Upper lobe of right lung (tissue), 1 donor: ENCODE measurements around the gene DMWD. TPM values are rescaled to one million over a fixed set of nuclear protein-coding genes. Genes with fewer than 3 reads are reported as not detected.
A peak's percentile ranks its signal among the peaks of the same experiment; 100 is the strongest.

Experiments
- ATAC-seq: fragments of 200-7000 bp; cut with Tn5 transposase; one replicate; pipeline ENCODE4 v1.9.1; 2020; ENCODE audit warnings: mild to moderate bottlenecking, moderate library complexity
- DNase-seq: peaks from one replicate; pipeline ENCODE4 v3.0.0-alpha.2; 2020
- H3K27ac ChIP-seq: fragments of 200-600 bp; one replicate; pipeline ENCODE4 v1.8.0; 2022
- H3K27me3 ChIP-seq: fragments of 200-600 bp; one replicate; pipeline ENCODE4 v1.8.0; 2022; ENCODE audit warnings: mild to moderate bottlenecking
- H3K36me3 ChIP-seq: fragments of 200-600 bp; one replicate; pipeline ENCODE4 v1.8.0; 2022
- H3K4me1 ChIP-seq: fragments of 200-600 bp; one replicate; pipeline ENCODE4 v1.8.0; 2022
- H3K4me3 ChIP-seq: fragments of 200-600 bp; one replicate; pipeline ENCODE4 v1.8.0; 2022; ENCODE audit warnings: mild to moderate bottlenecking
- H3K9me3 ChIP-seq: fragments of 200-600 bp; one replicate; pipeline ENCODE4 v1.8.0; 2022
- intact Hi-C: fragments of 100-400 bp; cut with DNase I; formaldehyde crosslinking; loops from one replicate; pipeline ENCODE4 v1.11.0; 2022
- long read RNA-seq: library from polyadenylated mRNA; unstranded; transcript quantifications from one replicate; pipeline ENCODE4 v2.0.0, GENCODE V29; 2021
- total RNA-seq: library from RNA; stranded (reverse); fragmentation: NEBNext Ultra II Directional; extraction: Animal tissue kit (Norgen Biotek cat#: 25700); gene quantifications from one replicate; pipeline ENCODE4 v1.2.1, GENCODE V29; 2021
- TF ChIP-seq, protein P1 (sequence below): fragments of 200-600 bp; IDR thresholded peaks from one replicate; pipeline ENCODE4 v1.8.0; 2022; ENCODE audit warnings: antibody characterized with exemption
- donor health status: DM: no; HTN: yes; CAD: no; lungs with severe emphysema.

Gene DMWD, protein sequence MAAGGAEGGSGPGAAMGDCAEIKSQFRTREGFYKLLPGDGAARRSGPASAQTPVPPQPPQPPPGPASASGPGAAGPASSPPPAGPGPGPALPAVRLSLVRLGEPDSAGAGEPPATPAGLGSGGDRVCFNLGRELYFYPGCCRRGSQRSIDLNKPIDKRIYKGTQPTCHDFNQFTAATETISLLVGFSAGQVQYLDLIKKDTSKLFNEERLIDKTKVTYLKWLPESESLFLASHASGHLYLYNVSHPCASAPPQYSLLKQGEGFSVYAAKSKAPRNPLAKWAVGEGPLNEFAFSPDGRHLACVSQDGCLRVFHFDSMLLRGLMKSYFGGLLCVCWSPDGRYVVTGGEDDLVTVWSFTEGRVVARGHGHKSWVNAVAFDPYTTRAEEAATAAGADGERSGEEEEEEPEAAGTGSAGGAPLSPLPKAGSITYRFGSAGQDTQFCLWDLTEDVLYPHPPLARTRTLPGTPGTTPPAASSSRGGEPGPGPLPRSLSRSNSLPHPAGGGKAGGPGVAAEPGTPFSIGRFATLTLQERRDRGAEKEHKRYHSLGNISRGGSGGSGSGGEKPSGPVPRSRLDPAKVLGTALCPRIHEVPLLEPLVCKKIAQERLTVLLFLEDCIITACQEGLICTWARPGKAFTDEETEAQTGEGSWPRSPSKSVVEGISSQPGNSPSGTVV
- 58.7 TPM for total RNA-seq
- long read RNA-seq, transcript DMWD-205 (2 exons, 643 nt), result minor isoform, 23 of 109 reads
- long read RNA-seq, transcript DMWD-202 (4 exons, 3,292 nt), result minor isoform, 17 of 109 reads
- long read RNA-seq, transcript DMWD-201 (5 exons, 3,305 nt), result major isoform, 48 of 109 reads
- long read RNA-seq, partial matches to known transcripts, result 14 of 109 reads
- long read RNA-seq, other reads (novel, unspliced or antisense), result 6 of 109 reads

DNA sequence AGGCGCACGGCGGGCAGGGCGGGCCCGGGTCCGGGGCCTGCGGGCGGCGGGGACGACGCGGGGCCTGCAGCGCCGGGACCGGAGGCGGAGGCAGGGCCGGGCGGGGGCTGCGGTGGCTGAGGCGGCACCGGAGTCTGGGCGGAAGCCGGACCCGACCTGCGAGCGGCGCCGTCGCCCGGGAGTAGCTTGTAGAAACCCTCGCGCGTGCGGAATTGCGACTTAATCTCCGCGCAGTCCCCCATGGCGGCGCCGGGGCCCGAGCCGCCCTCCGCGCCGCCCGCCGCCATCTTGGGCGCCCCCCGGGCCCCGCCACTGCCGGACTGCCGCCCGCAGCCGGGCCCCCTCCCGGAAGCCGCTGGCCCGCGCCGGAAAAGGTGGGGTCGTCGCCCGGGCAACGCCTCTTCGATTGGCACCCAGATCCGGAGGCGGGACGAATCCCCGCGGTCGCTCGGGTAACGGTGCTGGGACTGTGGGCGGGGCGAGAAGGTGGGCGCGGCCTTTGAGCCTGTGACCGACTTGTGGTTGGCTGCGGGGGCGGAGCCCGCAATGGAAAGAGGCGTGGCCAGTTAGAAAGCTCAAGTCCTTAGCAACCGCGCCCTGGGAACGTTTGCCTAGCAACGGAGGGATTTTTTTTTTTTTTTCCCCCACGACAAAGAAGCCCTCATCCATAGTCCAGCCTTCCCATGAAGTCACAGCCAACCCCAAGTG lies at the start of gene DMWD:
Gene DMWD, minus strand, starts transcription at position 376 of the 708 bp plus-strand sequence. Its CDS starts 89 bp downstream, at position 287.
- peak; percentile 99 for DNase-seq
- TF ChIP-seq, protein P1, sequence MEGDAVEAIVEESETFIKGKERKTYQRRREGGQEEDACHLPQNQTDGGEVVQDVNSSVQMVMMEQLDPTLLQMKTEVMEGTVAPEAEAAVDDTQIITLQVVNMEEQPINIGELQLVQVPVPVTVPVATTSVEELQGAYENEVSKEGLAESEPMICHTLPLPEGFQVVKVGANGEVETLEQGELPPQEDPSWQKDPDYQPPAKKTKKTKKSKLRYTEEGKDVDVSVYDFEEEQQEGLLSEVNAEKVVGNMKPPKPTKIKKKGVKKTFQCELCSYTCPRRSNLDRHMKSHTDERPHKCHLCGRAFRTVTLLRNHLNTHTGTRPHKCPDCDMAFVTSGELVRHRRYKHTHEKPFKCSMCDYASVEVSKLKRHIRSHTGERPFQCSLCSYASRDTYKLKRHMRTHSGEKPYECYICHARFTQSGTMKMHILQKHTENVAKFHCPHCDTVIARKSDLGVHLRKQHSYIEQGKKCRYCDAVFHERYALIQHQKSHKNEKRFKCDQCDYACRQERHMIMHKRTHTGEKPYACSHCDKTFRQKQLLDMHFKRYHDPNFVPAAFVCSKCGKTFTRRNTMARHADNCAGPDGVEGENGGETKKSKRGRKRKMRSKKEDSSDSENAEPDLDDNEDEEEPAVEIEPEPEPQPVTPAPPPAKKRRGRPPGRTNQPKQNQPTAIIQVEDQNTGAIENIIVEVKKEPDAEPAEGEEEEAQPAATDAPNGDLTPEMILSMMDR, result no peak

DNA sequence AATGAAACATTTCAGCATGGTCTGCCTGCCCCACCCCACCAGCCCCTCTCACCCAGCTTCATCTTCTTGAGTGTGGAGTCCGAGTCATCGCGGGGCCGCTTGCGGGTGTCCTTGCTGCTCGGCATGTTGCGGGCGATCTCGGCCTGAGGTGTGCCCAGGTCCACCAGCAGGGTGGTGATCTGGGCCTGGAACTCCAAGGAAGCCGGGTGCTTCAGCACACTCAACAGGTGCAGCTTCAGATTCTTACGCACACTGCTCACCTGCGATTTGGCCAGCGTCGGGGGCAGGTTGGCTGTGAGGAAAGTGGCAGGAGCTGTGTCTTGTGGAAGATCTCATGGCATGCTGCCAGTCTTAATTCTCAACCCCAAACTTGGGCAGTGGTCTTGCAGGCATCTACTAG lies 49.6 kb upstream of the DMWD start:
- Histone ChIP-seq H3K27me3 (no peaks in the 10 kb centered on the region), H3K4me3 (no peak overlapping the region), H3K27ac (no peak overlapping the region), H3K36me3 (peaks cover 100% of the 10 kb centered on the region), H3K4me1 (no peaks in the 10 kb centered on the region), H3K9me3 (no peaks in the 10 kb centered on the region)
- ATAC-seq (no peak), DNase-seq (no peak)
- TF ChIP-seq, protein P1, result no peak
- intact Hi-C loops, result no loop called here

More for the DNA sequence above, at the start of gene DMWD:
- Histone ChIP-seq H3K27me3 (no peaks in the 10 kb centered on the region), H3K4me3 (peak within 1 kb of the TSS; percentile 67), H3K4me1 (peaks cover 15% of the 10 kb centered on the region), H3K27ac (peak within 1 kb of the TSS; percentile 65), H3K36me3 (peaks cover 26% of the 10 kb centered on the region), H3K9me3 (no peaks in the 10 kb centered on the region)
- intact Hi-C loops, result no loop called here
- peak; percentile 98 for ATAC-seq

DNA sequence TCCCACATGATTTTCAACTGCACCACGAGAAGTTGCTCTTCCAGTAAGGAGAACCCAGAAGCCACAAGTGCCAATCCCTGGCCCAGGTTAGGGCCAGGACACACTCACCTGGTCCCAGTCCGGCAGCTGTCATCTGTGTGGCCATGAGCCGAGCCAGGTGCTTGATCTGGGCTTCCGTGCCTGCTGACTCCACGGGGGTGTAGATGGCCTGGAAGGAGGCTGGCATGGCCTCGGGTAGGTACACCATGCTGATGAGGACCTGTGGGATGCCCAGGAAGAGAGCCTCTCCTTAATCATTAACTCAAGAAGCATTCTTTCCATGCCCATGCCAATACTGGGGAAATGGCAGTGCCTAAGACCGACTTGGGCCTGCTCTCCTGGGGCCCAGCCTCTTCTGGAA lies 42.3 kb upstream of the DMWD start:
- DNase-seq (no peak), ATAC-seq (peak; percentile 88)
- H3K27ac ChIP-seq, result no peak overlapping the region
- intact Hi-C loops, result no loop called here
- peaks cover 99% of the 10 kb centered on the region for H3K36me3 ChIP-seq
- no peak overlapping the region for H3K4me3 ChIP-seq
- H3K4me1 ChIP-seq, result no peaks in the 10 kb centered on the region
- TF ChIP-seq, protein P1, result no peak
- H3K9me3 ChIP-seq, result no peaks in the 10 kb centered on the region
- no peaks in the 10 kb centered on the region for H3K27me3 ChIP-seq

DNA sequence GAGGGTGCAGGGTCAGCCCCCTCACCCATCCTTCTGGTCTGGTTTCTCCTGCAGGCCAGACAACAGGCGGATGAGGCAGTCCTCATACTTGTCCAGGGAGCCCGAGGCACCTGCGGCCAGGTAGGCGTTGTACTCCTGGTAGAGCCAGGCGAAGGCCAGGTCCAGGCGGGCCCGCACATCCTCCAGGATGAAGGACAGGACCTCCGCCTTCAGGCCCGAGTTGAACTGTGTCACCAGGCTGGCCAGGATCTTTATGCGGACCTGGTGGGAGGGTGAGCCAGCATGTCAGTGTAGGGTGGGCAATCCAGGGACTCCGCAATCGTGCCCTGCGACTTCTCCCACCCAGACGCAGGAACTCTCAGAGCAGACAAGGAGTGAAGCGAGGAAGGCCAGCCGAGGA lies 36.3 kb upstream of the DMWD start:
- DNase-seq, result peak; percentile 62
- no peaks in the 10 kb centered on the region for H3K4me1 ChIP-seq
- peaks cover 97% of the 10 kb centered on the region for H3K36me3 ChIP-seq
- no peak overlapping the region for H3K4me3 ChIP-seq
- intact Hi-C loops, result no loop called here
- no peaks in the 10 kb centered on the region for H3K27me3 ChIP-seq
- no peaks in the 10 kb centered on the region for H3K9me3 ChIP-seq
- no peak overlapping the region for H3K27ac ChIP-seq
- no peak for ATAC-seq
- TF ChIP-seq, protein P1, result no peak

DNA sequence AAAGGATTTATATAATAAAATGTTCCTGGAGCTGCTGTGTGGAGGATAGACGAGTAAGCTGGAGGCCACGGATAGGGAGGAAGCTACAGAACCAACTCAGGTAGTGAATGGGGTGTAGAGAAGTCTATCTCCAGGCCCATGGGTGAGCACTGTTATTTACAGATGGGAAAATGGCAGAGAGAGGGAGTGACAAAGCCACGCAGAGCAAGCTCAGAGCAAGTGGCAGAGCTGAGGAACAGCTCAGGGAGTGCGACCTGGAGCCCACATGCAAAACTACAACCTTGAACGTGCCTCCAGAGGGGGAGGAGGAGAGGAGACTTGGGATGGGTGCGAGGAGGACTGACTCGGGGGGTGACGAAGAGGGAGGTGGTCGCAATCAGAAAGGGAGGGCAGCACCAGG lies 35.9 kb upstream of the DMWD start:
- no peak overlapping the region for H3K4me3 ChIP-seq
- H3K36me3 ChIP-seq, result peaks cover 96% of the 10 kb centered on the region
- no peak overlapping the region for H3K27ac ChIP-seq
- intact Hi-C loops, result no loop called here
- no peak for ATAC-seq
- DNase-seq, result no peak
- no peaks in the 10 kb centered on the region for H3K27me3 ChIP-seq
- H3K4me1 ChIP-seq, result no peaks in the 10 kb centered on the region
- TF ChIP-seq, protein P1, result no peak
- no peaks in the 10 kb centered on the region for H3K9me3 ChIP-seq
